Left ventricle myocardium inferior (tissue), 1 donor: ENCODE measurements around the gene ZDHHC21. TPM values are rescaled to one million over a fixed set of nuclear protein-coding genes. Genes with fewer than 3 reads are reported as not detected.

ENCODE experiments used
- DNase-seq: peaks from one replicate; pipeline ENCODE4 v3.0.0-alpha.2; 2020
- H3K27ac ChIP-seq: fragments of 200-600 bp; replicated peaks from 2 replicates; pipeline ENCODE4 v1.8.0; 2021
- H3K27me3 ChIP-seq: fragments of 200-600 bp; 2 replicates; pipeline ENCODE4 v1.8.0; 2021; ENCODE audit warnings: low read depth
- H3K36me3 ChIP-seq: fragments of 200-600 bp; 2 replicates; pipeline ENCODE4 v1.8.0; 2021
- H3K4me1 ChIP-seq: fragments of 200-600 bp; 2 replicates; pipeline ENCODE4 v1.8.0; 2021
- H3K4me3 ChIP-seq: fragments of 200-600 bp; 2 replicates; pipeline ENCODE4 v1.8.0; 2021; ENCODE audit warnings: mild to moderate bottlenecking, moderate library complexity
- H3K9me3 ChIP-seq: fragments of 200-600 bp; replicated peaks from 2 replicates; pipeline ENCODE4 v1.8.0; 2021
- CTCF ChIP-seq: fragments of 200-600 bp; IDR thresholded peaks from 2 replicates; pipeline ENCODE4 v1.8.0; 2021; ENCODE audit warnings: antibody characterized with exemption, mild to moderate bottlenecking, borderline replicate concordance
- intact Hi-C: fragments of 100-400 bp; cut with micrococcal nuclease; formaldehyde crosslinking; loops from one replicate; pipeline ENCODE4 v1.11.0; 2022
- total RNA-seq: library from RNA; stranded (reverse); fragmentation: NEBNext Ultra II Directional; extraction: Animal tissue kit (Norgen Biotek cat#: 25700); gene quantifications from one replicate; pipeline ENCODE4 v1.2.1, GENCODE V29; 2021
- donor health status: DM: no; HTN: yes; CAD: no; lungs with severe emphysema.

ZDHHC21 gene
- total RNA-seq, 1 donor from 2014 or later, result 7.9 TPM

- intact Hi-C loops, result no loop called here
Observed at GRCh38 chr9:14608540-14608939, 84.7 kb downstream of the ZDHHC21 start.

GRCh38 chr9:14597171-14597799 lies 95.9 kb downstream of the ZDHHC21 start:
- no peak for DNase-seq
- Histone ChIP-seq H3K27me3 (no peaks in the 10 kb centered on the region), H3K4me3 (no peak overlapping the region), H3K27ac (no peak overlapping the region), H3K4me1 (no peaks in the 10 kb centered on the region), H3K9me3 (peaks cover 31% of the 10 kb centered on the region), H3K36me3 (peaks cover 18% of the 10 kb centered on the region)
- no peak for TF ChIP-seq CTCF
- intact Hi-C loops, result no loop called here

More at GRCh38 chr9:14608540-14608939, 84.7 kb downstream of the ZDHHC21 start:
- peaks cover 5% of the 10 kb centered on the region for H3K36me3 ChIP-seq
- no peaks in the 10 kb centered on the region for H3K9me3 ChIP-seq
- TF ChIP-seq CTCF, result no peak
- DNase-seq, result no peak
- no peak overlapping the region for H3K27ac ChIP-seq
- H3K27me3 ChIP-seq, result no peaks in the 10 kb centered on the region
- H3K4me1 ChIP-seq, result no peaks in the 10 kb centered on the region
- no peak overlapping the region for H3K4me3 ChIP-seq

- no peak for TF ChIP-seq CTCF
- intact Hi-C loops, result no loop called here
- DNase-seq, result no peak
- Histone ChIP-seq H3K4me3 (no peak overlapping the region), H3K27me3 (no peaks in the 10 kb centered on the region), H3K4me1 (no peaks in the 10 kb centered on the region), H3K36me3 (peaks cover 16% of the 10 kb centered on the region), H3K9me3 (peaks cover 11% of the 10 kb centered on the region), H3K27ac (no peak overlapping the region)
Observed at GRCh38 chr9:14593406-14593805, 99.8 kb downstream of the ZDHHC21 start.

GRCh38 chr9:14591411-14591810 lies 101.8 kb downstream of the ZDHHC21 start:
- Histone ChIP-seq H3K4me1 (no peaks in the 10 kb centered on the region), H3K27ac (no peak overlapping the region), H3K4me3 (no peak overlapping the region), H3K36me3 (peaks cover 14% of the 10 kb centered on the region), H3K9me3 (peaks cover 11% of the 10 kb centered on the region), H3K27me3 (no peaks in the 10 kb centered on the region)
- no peak for DNase-seq
- no peak for TF ChIP-seq CTCF
- intact Hi-C loops, result no loop called here

- peaks cover 10% of the 10 kb centered on the region for H3K9me3 ChIP-seq
Observed at GRCh38 chr9:14585730-14586473, 107.3 kb downstream of the ZDHHC21 start.

More at GRCh38 chr9:14585730-14586473, 107.3 kb downstream of the ZDHHC21 start:
- Histone ChIP-seq H3K4me3 (no peak overlapping the region), H3K27me3 (no peaks in the 10 kb centered on the region), H3K4me1 (no peaks in the 10 kb centered on the region), H3K27ac (no peak overlapping the region), H3K36me3 (no peaks in the 10 kb centered on the region)
- no peak for TF ChIP-seq CTCF
- intact Hi-C loops, result no loop called here
- no peak for DNase-seq
